NT2/D1 (cell line): ENCODE data around the gene KCTD14.

Experiments
- SUZ12 ChIP-seq: IDR thresholded peaks from 2 replicates; pipeline ENCODE4 v1.6.1; 2011; ENCODE audit not compliant: insufficient read length, insufficient read depth; ENCODE audit errors: extremely low read depth
- ZNF274 ChIP-seq: IDR thresholded peaks from 2 replicates; pipeline ENCODE4 v1.6.1; 2011; ENCODE audit warnings: mild to moderate bottlenecking, low read depth, low read length

GRCh38 chr11:78067704-78068103, 44.6 kb upstream of the KCTD14 start:
- no peak for TF ChIP-seq ZNF274
- TF ChIP-seq SUZ12 = no peak
